Body of pancreas (tissue), 4 donors: ENCODE data around the gene LPXN.

ENCODE experiments used
- POLR2A ChIP-seq, 3 donors: fragments of 450-650 bp; IDR thresholded peaks; one replicate each; pipeline ENCODE4 v1.6.1; 2016; ENCODE audit warnings: antibody characterized with exemption in 3 of 3, mild to moderate bottlenecking in 2 of 3
- TF ChIP-seq, protein P1 (sequence below), 7 experiments: fragments of 450-650 bp in 4 of 7; fragments of 200-600 bp in 3 of 7; sonication (generic) in 3 of 7; IDR thresholded peaks; one replicate each; pipeline ENCODE4 v1.5.1; 2016 to 2019; ENCODE audit warnings: antibody characterized with exemption in 7 of 7

DNA sequence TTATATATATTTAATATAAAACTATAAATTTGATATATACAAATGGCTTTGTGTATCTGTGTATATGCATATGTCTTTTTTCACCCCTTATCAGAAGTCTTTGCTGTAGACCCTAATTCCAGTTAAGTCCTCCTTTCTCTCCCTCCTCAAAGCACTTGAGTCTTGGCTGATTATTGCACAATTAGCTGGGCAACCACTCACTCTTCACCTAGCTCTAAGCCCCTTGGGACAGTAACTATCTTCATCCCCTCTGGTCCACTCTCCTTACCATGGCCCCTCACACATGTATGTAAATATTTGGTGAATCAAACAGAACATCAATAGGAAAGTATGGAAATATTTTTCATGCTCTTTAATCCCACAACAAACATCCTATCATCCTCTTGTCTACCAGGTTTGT, 66.8 kb downstream of the LPXN start:
- TF ChIP-seq, protein P1, sequence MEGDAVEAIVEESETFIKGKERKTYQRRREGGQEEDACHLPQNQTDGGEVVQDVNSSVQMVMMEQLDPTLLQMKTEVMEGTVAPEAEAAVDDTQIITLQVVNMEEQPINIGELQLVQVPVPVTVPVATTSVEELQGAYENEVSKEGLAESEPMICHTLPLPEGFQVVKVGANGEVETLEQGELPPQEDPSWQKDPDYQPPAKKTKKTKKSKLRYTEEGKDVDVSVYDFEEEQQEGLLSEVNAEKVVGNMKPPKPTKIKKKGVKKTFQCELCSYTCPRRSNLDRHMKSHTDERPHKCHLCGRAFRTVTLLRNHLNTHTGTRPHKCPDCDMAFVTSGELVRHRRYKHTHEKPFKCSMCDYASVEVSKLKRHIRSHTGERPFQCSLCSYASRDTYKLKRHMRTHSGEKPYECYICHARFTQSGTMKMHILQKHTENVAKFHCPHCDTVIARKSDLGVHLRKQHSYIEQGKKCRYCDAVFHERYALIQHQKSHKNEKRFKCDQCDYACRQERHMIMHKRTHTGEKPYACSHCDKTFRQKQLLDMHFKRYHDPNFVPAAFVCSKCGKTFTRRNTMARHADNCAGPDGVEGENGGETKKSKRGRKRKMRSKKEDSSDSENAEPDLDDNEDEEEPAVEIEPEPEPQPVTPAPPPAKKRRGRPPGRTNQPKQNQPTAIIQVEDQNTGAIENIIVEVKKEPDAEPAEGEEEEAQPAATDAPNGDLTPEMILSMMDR (IDR thresholded peaks at IDR 0.05): no peak
- TF ChIP-seq POLR2A (IDR thresholded peaks at IDR 0.05): no peak
